ENCODE data around the gene ANKS3.

GRCh38 chr16:4689091-4689671, 44.9 kb downstream of the ANKS3 start:
- TF ChIP-seq CTCF (IDR thresholded peaks at IDR 0.05) = no peak
- TF ChIP-seq CHD2 (IDR thresholded peaks at IDR 0.05; ENCODE audit: low read length, partially characterized antibody) = no peak
- no peak for TF ChIP-seq POLR2AphosphoS2 (conservative IDR thresholded peaks at IDR 0.05; ENCODE audit: low read length)
- no peak for TF ChIP-seq BHLHE40 (IDR thresholded peaks at IDR 0.05; ENCODE audit: low read depth, low read length)
- no peak for TF ChIP-seq POLR2A (IDR thresholded peaks at IDR 0.05; ENCODE audit: low read length)
- TF ChIP-seq FOSB (CRISPR knock-in tag; IDR thresholded peaks at IDR 0.05) = no peak

Data from A549 (cell line).